Lung (tissue), 12 donors: Measurements from ENCODE around the gene UBE2G2. TPM values are rescaled to one million over a fixed set of nuclear protein-coding genes. Genes with fewer than 3 reads are reported as not detected.

Source experiments
- ATAC-seq: fragments of 200-7000 bp; cut with Tn5 transposase; one replicate; pipeline ENCODE4 v1.9.1; 2020; ENCODE audit warnings: moderate number of reproducible peaks; ENCODE audit not compliant: insufficient read depth, low FRiP score
- DNase-seq, 3 donors: peaks; one replicate each; pipeline ENCODE4 v3.0.0-alpha.2; 2013 to 2017
- H3K27ac ChIP-seq, 2 donors: one replicate each; pipeline ENCODE4 v1.5.1; 2013; ENCODE audit warnings: mild to moderate bottlenecking in 2 of 2, moderate library complexity in 2 of 2, control low read depth in 1 of 2, inconsistent platforms in 1 of 2, low read depth in 1 of 2, low read length in 1 of 2
- H3K27me3 ChIP-seq, 3 donors: one replicate each; pipeline ENCODE4 v1.5.1; 2013; ENCODE audit warnings: low read length in 2 of 3; ENCODE audit not compliant: control insufficient read depth in 3 of 3, insufficient read depth in 3 of 3
- H3K36me3 ChIP-seq, 4 donors: one replicate each; pipeline ENCODE4 v1.5.1; 2013; ENCODE audit warnings: low read length in 4 of 4, mild to moderate bottlenecking in 1 of 4, moderate library complexity in 1 of 4; ENCODE audit not compliant: control insufficient read depth in 4 of 4, insufficient read depth in 4 of 4
- H3K4me1 ChIP-seq, 5 donors: one replicate each; pipeline ENCODE4 v1.5.1; 2013; ENCODE audit warnings: low read length in 5 of 5, mild to moderate bottlenecking in 2 of 5, moderate library complexity in 1 of 5; ENCODE audit not compliant: control insufficient read depth in 5 of 5, insufficient read depth in 5 of 5
- H3K4me3 ChIP-seq: one replicate; pipeline ENCODE4 v1.5.1; 2013; ENCODE audit warnings: mild to moderate bottlenecking, control low read depth, moderate library complexity
- H3K9ac ChIP-seq, 2 donors: one replicate each; pipeline ENCODE4 v1.5.1; 2013; ENCODE audit warnings: low read length in 2 of 2, control low read depth in 1 of 2; ENCODE audit not compliant: insufficient read depth in 1 of 2
- H3K9me3 ChIP-seq, 4 donors: one replicate each; pipeline ENCODE4 v1.5.1; 2013; ENCODE audit warnings: low read length in 3 of 4, mild to moderate bottlenecking in 1 of 4, moderate library complexity in 1 of 4; ENCODE audit not compliant: control insufficient read depth in 4 of 4, insufficient read depth in 3 of 4
- WGBS, 2 donors: extraction: QIAGEN DNeasy Blood & Tissue Kit; methylation state at CpG; one replicate each; pipeline ENCODE4 v1.1.7; 2013; 5-methylcytosine and 5-hydroxymethylcytosine counted together
- polyA plus RNA-seq, 2 donors: library from polyadenylated mRNA; stranded (reverse); fragments of 200-250 nt; gene quantifications; one replicate each; pipeline ENCODE4 v1.2.1, GENCODE V29; 2013
- total RNA-seq, 2 donors: library from RNA; depleted of rRNA in 1 of 2; stranded (reverse); fragments of >200 nt in 1 of 2; gene quantifications; one replicate each; pipeline ENCODE4 v1.2.1, GENCODE V29; 2014 to 2021
- TF ChIP-seq, protein P1 (sequence below): IDR thresholded peaks from 2 replicates; pipeline ENCODE4 v1.5.1; 2012; ENCODE audit warnings: mild to moderate bottlenecking; ENCODE audit errors: control extremely low read depth, extremely low read depth
- donor health status: control.
- donor health status: control.
- donor health status: Bipolar disorder and iron deficiency.
- donor health status: healthy.
- donor health status: DM: yes; HTN: yes; CAD: no.

UBE2G2 gene
- total and polyA plus RNA-seq, 4 donors, result 35.6 to 93.2 (median 67.5) TPM

DNA sequence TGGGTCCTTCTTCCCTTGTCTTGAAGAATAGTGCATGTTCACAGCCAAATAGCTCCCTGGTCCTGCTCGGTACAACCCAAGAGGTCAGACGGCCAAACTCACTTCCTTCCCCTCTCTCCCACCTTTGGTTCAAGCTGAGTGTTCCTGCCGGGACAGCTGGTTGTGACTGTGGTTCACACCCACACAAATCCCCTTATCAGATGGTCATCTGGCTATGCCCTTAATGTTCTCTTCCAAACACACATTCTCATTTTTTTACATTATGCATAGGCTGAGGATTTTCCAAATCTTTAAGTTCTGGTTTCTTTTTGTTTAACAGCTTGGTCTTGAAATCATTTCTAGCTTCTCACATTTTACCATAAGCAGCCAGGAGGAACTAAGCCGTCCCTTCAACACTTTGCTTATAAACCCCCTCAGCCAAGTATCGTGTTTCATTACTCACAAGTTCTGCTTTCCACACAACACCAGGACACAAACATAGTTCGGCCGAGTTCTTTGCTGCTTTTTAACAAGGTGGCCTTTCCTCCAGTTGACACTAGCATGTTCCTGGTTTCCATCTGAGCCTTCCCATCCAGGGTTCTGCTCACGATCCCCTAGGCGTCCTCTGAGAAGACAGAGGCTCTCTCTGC is 70.6 kb downstream of the UBE2G2 start:
- DNase-seq, result no peak
- TF ChIP-seq, protein P1, sequence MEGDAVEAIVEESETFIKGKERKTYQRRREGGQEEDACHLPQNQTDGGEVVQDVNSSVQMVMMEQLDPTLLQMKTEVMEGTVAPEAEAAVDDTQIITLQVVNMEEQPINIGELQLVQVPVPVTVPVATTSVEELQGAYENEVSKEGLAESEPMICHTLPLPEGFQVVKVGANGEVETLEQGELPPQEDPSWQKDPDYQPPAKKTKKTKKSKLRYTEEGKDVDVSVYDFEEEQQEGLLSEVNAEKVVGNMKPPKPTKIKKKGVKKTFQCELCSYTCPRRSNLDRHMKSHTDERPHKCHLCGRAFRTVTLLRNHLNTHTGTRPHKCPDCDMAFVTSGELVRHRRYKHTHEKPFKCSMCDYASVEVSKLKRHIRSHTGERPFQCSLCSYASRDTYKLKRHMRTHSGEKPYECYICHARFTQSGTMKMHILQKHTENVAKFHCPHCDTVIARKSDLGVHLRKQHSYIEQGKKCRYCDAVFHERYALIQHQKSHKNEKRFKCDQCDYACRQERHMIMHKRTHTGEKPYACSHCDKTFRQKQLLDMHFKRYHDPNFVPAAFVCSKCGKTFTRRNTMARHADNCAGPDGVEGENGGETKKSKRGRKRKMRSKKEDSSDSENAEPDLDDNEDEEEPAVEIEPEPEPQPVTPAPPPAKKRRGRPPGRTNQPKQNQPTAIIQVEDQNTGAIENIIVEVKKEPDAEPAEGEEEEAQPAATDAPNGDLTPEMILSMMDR, result no peak
- peaks cover 0 to under 1% (median 0%) of the 10 kb centered on the region in 3 donors for H3K27me3 ChIP-seq
- H3K9ac ChIP-seq, result no peak overlapping the region
- 68 to 69% methylated on average over 9 of the region's 9 CpGs for WGBS, 2 donors
- no peaks in the 10 kb centered on the region for H3K36me3 ChIP-seq
- H3K27ac ChIP-seq, result no peak overlapping the region
- H3K4me1 ChIP-seq, result no peaks in the 10 kb centered on the region
- peaks cover 0 to 7% (median 0%) of the 10 kb centered on the region in 4 donors for H3K9me3 ChIP-seq
- H3K4me3 ChIP-seq, result no peak overlapping the region
- no peak for ATAC-seq

DNA sequence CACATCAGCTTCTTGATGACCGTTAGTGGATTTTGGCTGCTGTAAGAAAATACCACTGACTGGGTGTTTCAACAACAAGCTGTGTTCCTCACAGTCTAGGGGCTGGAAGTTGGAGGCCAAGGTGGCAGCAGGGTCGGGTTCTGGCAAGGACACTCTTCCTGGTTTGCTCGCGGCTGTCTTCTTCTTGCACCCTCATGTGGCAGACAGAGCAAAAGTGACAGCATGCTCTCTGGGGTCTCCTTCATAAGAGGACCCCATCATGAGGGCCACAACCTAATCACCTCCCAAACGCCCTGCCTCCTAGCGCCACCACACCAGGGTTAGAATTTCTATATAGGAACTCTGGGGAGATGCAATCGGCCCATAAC is 71.6 kb downstream of the UBE2G2 start:
- TF ChIP-seq, protein P1, result no peak
- Histone ChIP-seq H3K36me3 (no peaks in the 10 kb centered on the region), H3K27ac (no peak overlapping the region), H3K27me3 (peaks cover 0 to 5% (median under 1%) of the 10 kb centered on the region in 3 donors), H3K9ac (no peak overlapping the region), H3K4me3 (no peak overlapping the region), H3K9me3 (peaks cover 0 to 2% (median 0%) of the 10 kb centered on the region in 4 donors), H3K4me1 (no peaks in the 10 kb centered on the region)
- WGBS, 2 donors, result 90% methylated on average over 7 of the region's 7 CpGs
- no peak for ATAC-seq
- DNase-seq, result no peak

DNA sequence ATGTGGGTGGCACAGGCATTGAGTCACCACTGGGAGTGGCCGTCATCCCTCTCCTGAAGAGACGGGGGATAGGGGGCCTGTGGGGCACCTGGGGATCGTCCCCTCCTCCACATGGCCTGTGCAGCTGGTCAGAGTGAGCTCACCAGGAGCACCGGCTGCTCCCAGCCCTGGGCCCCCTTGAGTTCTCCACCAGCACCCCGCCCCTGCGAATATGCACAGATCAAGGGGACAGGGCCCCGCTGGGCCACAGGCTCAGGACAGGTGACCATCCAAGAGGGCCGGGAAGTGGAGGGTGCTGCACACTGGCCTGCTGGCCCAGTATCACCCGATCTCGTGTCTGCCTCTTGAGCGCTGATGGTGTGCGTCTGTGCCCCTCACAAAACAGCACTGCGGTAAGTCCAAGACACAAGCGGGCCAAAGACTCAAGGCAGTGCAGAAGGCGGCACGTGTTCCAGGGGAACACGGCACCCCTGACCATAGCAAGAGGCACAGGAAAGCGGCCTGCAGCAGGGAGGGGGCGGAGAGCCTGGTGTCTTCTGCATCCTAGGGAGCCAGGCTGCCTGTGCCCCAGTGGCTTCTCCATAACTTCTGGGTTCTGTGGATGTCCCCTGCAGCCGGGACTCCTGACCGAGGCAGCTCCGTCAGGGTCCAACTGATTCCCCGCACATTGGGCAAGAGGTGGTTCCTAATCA is 72.1 kb downstream of the UBE2G2 start:
- H3K4me1 ChIP-seq, result no peaks in the 10 kb centered on the region
- ATAC-seq, result no peak
- no peak overlapping the region for H3K9ac ChIP-seq
- TF ChIP-seq, protein P1, result no peak
- H3K36me3 ChIP-seq, result no peaks in the 10 kb centered on the region
- peaks cover 2 to 5% (median 3%) of the 10 kb centered on the region in 3 donors for H3K27me3 ChIP-seq
- H3K27ac ChIP-seq, result no peak overlapping the region
- 92 to 94% methylated on average over 23 of the region's 23 CpGs for WGBS, 2 donors
- H3K4me3 ChIP-seq, result no peak overlapping the region
- H3K9me3 ChIP-seq, result peaks cover 0 to 2% (median 0%) of the 10 kb centered on the region in 4 donors
- DNase-seq, result peak in 1 of 3 donors; percentile 10
